GM19468 (cell line): ENCODE measurements around the gene MAPKAP1.
"Not testable (repeated sequence)": the region's sequence is repeated elsewhere in the genome, so short reads cannot be mapped to it uniquely, and the experiment has no call there.

ENCODE experiments used
- ATAC-seq: cut with Tn5 transposase; IDR thresholded peaks from one replicate; pipeline ENCODE4 v1.9.1; 2021; ENCODE audit warnings: mild to moderate bottlenecking, moderate library complexity, moderate number of reproducible peaks; ENCODE audit not compliant: unreplicated experiment; ENCODE audit errors: extremely low read depth

MAPKAP1 gene

GRCh38 chr9:125409217-125409636, 297.8 kb downstream of the MAPKAP1 start:
- ATAC-seq, result no peak

- ATAC-seq, result no peak
Observed at GRCh38 chr9:125407974-125408900, 298.8 kb downstream of the MAPKAP1 start.

GRCh38 chr9:125407432-125407973, 299.5 kb downstream of the MAPKAP1 start:
- ATAC-seq, result no peak

- no peak for ATAC-seq
Observed at GRCh38 chr9:125406810-125407087, 300.3 kb downstream of the MAPKAP1 start.

- no peak for ATAC-seq
Observed at GRCh38 chr9:125405938-125406809, 300.8 kb downstream of the MAPKAP1 start.

GRCh38 chr9:125404733-125405132, 302.3 kb downstream of the MAPKAP1 start:
- no peak for ATAC-seq

GRCh38 chr9:125400725-125401716, 306.0 kb downstream of the MAPKAP1 start:
- ATAC-seq, result no peak

GRCh38 chr9:125400232-125400631, 306.8 kb downstream of the MAPKAP1 start:
- ATAC-seq, result not testable (repeated sequence)

- ATAC-seq, result no peak
Observed at GRCh38 chr9:125399666-125400065, 307.3 kb downstream of the MAPKAP1 start.

- ATAC-seq, result no peak
Observed at GRCh38 chr9:125399165-125399564, 307.8 kb downstream of the MAPKAP1 start.

GRCh38 chr9:125398243-125398642, 308.8 kb downstream of the MAPKAP1 start:
- no peak for ATAC-seq

GRCh38 chr9:125397736-125398135, 309.3 kb downstream of the MAPKAP1 start:
- ATAC-seq, result no peak

- ATAC-seq, result no peak
Observed at GRCh38 chr9:125396799-125397198, 310.2 kb downstream of the MAPKAP1 start.

- no peak for ATAC-seq
Observed at GRCh38 chr9:125393426-125393825, 313.6 kb downstream of the MAPKAP1 start.

GRCh38 chr9:125391704-125392103, 315.3 kb downstream of the MAPKAP1 start:
- ATAC-seq, result no peak

- ATAC-seq, result no peak
Observed at GRCh38 chr9:125388978-125389377, 318.0 kb downstream of the MAPKAP1 start.

- ATAC-seq, result no peak
Observed at GRCh38 chr9:125387861-125388524, 319.0 kb downstream of the MAPKAP1 start.
